Natural killer cell treated with Interleukin-12 subunit alpha and Interleukin-12 subunit beta and Interleukin-15 and Interleukin-18, amount 100 ng/mL, for 72 hours (primary cell): Measurements from ENCODE around the gene SLC6A8. TPM values are rescaled to one million over a fixed set of nuclear protein-coding genes. Genes with fewer than 3 reads are reported as not detected.
A peak's percentile ranks its signal among the peaks of the same experiment; 100 is the strongest.
"Not testable (repeated sequence)": the region's sequence is repeated elsewhere in the genome, so short reads cannot be mapped to it uniquely, and the experiment has no call there.

Experiments used
- ATAC-seq, 2 donors: fragments of 150-1000 bp; cut with Tn5 transposase in 1 of 2; sonication (Bioruptor Pico), chemical (Tn5 transposase) in 1 of 2; 2 replicates each; pipeline ENCODE4 v1.10.0; 2021
- DNase-seq: peaks from one replicate; pipeline ENCODE4 v3.0.0; 2022; ENCODE audit warnings: low spot score
- H3K27ac Mint-ChIP-seq, 2 donors: 1 replicate in 1 of 2; 2 replicates in 1 of 2; pipeline ENCODE4 v1.8.0; 2022; ENCODE audit warnings: mixed read lengths in 2 of 2, mild to moderate bottlenecking in 1 of 2, moderate library complexity in 1 of 2
- H3K27me3 Mint-ChIP-seq, 2 donors: 1 replicate in 1 of 2; 2 replicates in 1 of 2; pipeline ENCODE4 v1.8.0; 2022; ENCODE audit warnings: mixed read lengths in 2 of 2
- H3K36me3 Mint-ChIP-seq: one replicate; pipeline ENCODE4 v1.8.0; 2022; ENCODE audit warnings: mixed read lengths
- H3K4me1 Mint-ChIP-seq, 2 donors: 1 replicate in 1 of 2; 2 replicates in 1 of 2; pipeline ENCODE4 v1.8.0; 2022; ENCODE audit warnings: low read depth in 2 of 2, mixed read lengths in 2 of 2, mild to moderate bottlenecking in 1 of 2
- H3K4me3 Mint-ChIP-seq: one replicate; pipeline ENCODE4 v1.8.0; 2022; ENCODE audit warnings: mixed read lengths
- H3K9me3 Mint-ChIP-seq: 2 replicates; pipeline ENCODE4 v1.8.0; 2022; ENCODE audit warnings: mixed read lengths
- total RNA-seq, 2 donors: library from RNA; stranded (reverse); gene quantifications; one replicate each; pipeline ENCODE4 v1.2.3, GENCODE V29; 2022

Gene SLC6A8
- total RNA-seq, 2 donors from 2014 or later, result 2.3 to 4.1 TPM

GRCh38 chrX:153672531-153673427 lies 14.9 kb upstream of the SLC6A8 start:
- H3K36me3 Mint-ChIP-seq, result no peaks in the 10 kb centered on the region
- no peak overlapping the region for H3K4me3 Mint-ChIP-seq
- H3K4me1 Mint-ChIP-seq, result peaks cover 4 to 12% of the 10 kb centered on the region in 2 donors
- H3K27ac Mint-ChIP-seq, result no peak overlapping the region
- no peaks in the 10 kb centered on the region for H3K9me3 Mint-ChIP-seq
- H3K27me3 Mint-ChIP-seq, result peaks cover 20 to 22% of the 10 kb centered on the region in 2 donors
- ATAC-seq (no peak), DNase-seq (peak; percentile 53)

- Mint-ChIP-seq H3K4me1 (peaks cover 0 to 7% of the 10 kb centered on the region in 2 donors), H3K9me3 (no peaks in the 10 kb centered on the region), H3K4me3 (no peak within 1 kb of the TSS), H3K27me3 (peaks cover 17 to 20% of the 10 kb centered on the region in 2 donors), H3K36me3 (no peaks in the 10 kb centered on the region), H3K27ac (no peak within 1 kb of the TSS)
- DNase-seq (peak; percentile 50), ATAC-seq (no peak)
Observed at GRCh38 chrX:153673428-153674218, 14.1 kb upstream of the SLC6A8 start, which contains the start of gene PNCK. Gene PNCK, minus strand, starts transcription at chrX:153673813. Its CDS starts 737 bp downstream, at chrX:153673076.

- Mint-ChIP-seq H3K4me3 (no peak overlapping the region), H3K27ac (no peak overlapping the region)
Observed at GRCh38 chrX:153674219-153674851, 13.4 kb upstream of the SLC6A8 start.

GRCh38 chrX:153681175-153681574 lies 6.6 kb upstream of the SLC6A8 start:
- Mint-ChIP-seq H3K27ac (no peak overlapping the region), H3K9me3 (no peaks in the 10 kb centered on the region), H3K4me1 (no peaks in the 10 kb centered on the region), H3K36me3 (no peaks in the 10 kb centered on the region), H3K27me3 (peaks cover 0 to 9% of the 10 kb centered on the region in 2 donors), H3K4me3 (no peak overlapping the region)
- DNase-seq (peak; percentile 53), ATAC-seq (no peak)

More at GRCh38 chrX:153674219-153674851, 13.4 kb upstream of the SLC6A8 start:
- Mint-ChIP-seq H3K4me1 (peaks cover 0 to 7% of the 10 kb centered on the region in 2 donors), H3K36me3 (no peaks in the 10 kb centered on the region), H3K9me3 (no peaks in the 10 kb centered on the region), H3K27me3 (peaks cover 17 to 20% of the 10 kb centered on the region in 2 donors)
- ATAC-seq (no peak), DNase-seq (peak; percentile 10)

- not testable (repeated sequence) for ATAC-seq
Observed at GRCh38 chrX:153683486-153683885, 4.2 kb upstream of the SLC6A8 start.

GRCh38 chrX:153684467-153685155 lies 3.1 kb upstream of the SLC6A8 start:
- H3K4me3 Mint-ChIP-seq, result no peak overlapping the region
- H3K27ac Mint-ChIP-seq, result no peak overlapping the region
- H3K9me3 Mint-ChIP-seq, result no peaks in the 10 kb centered on the region
- ATAC-seq (no peak), DNase-seq (peak; percentile 37)
- H3K4me1 Mint-ChIP-seq, result no peaks in the 10 kb centered on the region
- H3K36me3 Mint-ChIP-seq, result no peaks in the 10 kb centered on the region
- H3K27me3 Mint-ChIP-seq, result peaks cover 0 to 10% of the 10 kb centered on the region in 2 donors

More at GRCh38 chrX:153683486-153683885, 4.2 kb upstream of the SLC6A8 start:
- H3K4me3 Mint-ChIP-seq, H3K4me1 Mint-ChIP-seq, H3K9me3 Mint-ChIP-seq, H3K36me3 Mint-ChIP-seq, H3K27me3 Mint-ChIP-seq, H3K27ac Mint-ChIP-seq: not testable (repeated sequence)
- peak; percentile 20 for DNase-seq

GRCh38 chrX:153685156-153685536 lies 2.6 kb upstream of the SLC6A8 start:
- Mint-ChIP-seq H3K4me1 (no peaks in the 10 kb centered on the region), H3K4me3 (no peak overlapping the region), H3K36me3 (no peaks in the 10 kb centered on the region), H3K27me3 (peaks cover 0 to 8% of the 10 kb centered on the region in 2 donors), H3K9me3 (no peaks in the 10 kb centered on the region), H3K27ac (no peak overlapping the region)
- ATAC-seq (no peak), DNase-seq (no peak)

GRCh38 chrX:153685751-153686696 lies 1.7 kb upstream of the SLC6A8 start:
- ATAC-seq (no peak), DNase-seq (no peak)
- no peak overlapping the region for H3K27ac Mint-ChIP-seq
- no peaks in the 10 kb centered on the region for H3K9me3 Mint-ChIP-seq
- no peak overlapping the region for H3K4me3 Mint-ChIP-seq
- no peaks in the 10 kb centered on the region for H3K4me1 Mint-ChIP-seq
- no peaks in the 10 kb centered on the region for H3K36me3 Mint-ChIP-seq
- H3K27me3 Mint-ChIP-seq, result peaks cover 0 to 5% of the 10 kb centered on the region in 2 donors

- Mint-ChIP-seq H3K9me3 (no peaks in the 10 kb centered on the region), H3K4me1 (no peaks in the 10 kb centered on the region), H3K27ac (no peak overlapping the region), H3K4me3 (no peak overlapping the region), H3K36me3 (no peaks in the 10 kb centered on the region), H3K27me3 (peaks cover 0 to 5% of the 10 kb centered on the region in 2 donors)
- DNase-seq (no peak), ATAC-seq (no peak)
Observed at GRCh38 chrX:153686711-153687110, 1.0 kb upstream of the SLC6A8 start.

GRCh38 chrX:153688071-153688470 lies 345 bp downstream of the SLC6A8 start:
- Mint-ChIP-seq H3K27ac (no peak overlapping the region), H3K36me3 (no peaks in the 10 kb centered on the region), H3K27me3 (peaks cover 0 to 5% of the 10 kb centered on the region in 2 donors), H3K9me3 (no peaks in the 10 kb centered on the region), H3K4me1 (no peaks in the 10 kb centered on the region), H3K4me3 (peak overlapping the region; percentile 53)
- ATAC-seq (peak; percentile 32 to 33), DNase-seq (no peak)

- Mint-ChIP-seq H3K4me1 (no peaks in the 10 kb centered on the region), H3K9me3 (no peaks in the 10 kb centered on the region), H3K27ac (no peak overlapping the region), H3K36me3 (no peaks in the 10 kb centered on the region), H3K4me3 (no peak overlapping the region), H3K27me3 (peaks cover 0 to 5% of the 10 kb centered on the region in 2 donors)
- no peak for ATAC-seq
- no peak for DNase-seq
Observed at GRCh38 chrX:153688506-153688905, 780 bp downstream of the SLC6A8 start.

- ATAC-seq (no peak), DNase-seq (no peak)
- no peak overlapping the region for H3K4me3 Mint-ChIP-seq
- peaks cover 0 to 3% of the 10 kb centered on the region in 2 donors for H3K27me3 Mint-ChIP-seq
- no peaks in the 10 kb centered on the region for H3K9me3 Mint-ChIP-seq
- H3K4me1 Mint-ChIP-seq, result no peaks in the 10 kb centered on the region
- no peak overlapping the region for H3K27ac Mint-ChIP-seq
- no peaks in the 10 kb centered on the region for H3K36me3 Mint-ChIP-seq
Observed at GRCh38 chrX:153688911-153689590, 1.3 kb downstream of the SLC6A8 start.
